Measurements from ENCODE around the gene EPB42.

EPB42 gene

GRCh38 chr15:43220991-43221403 is at the start of gene EPB42:
EPB42 (minus strand) TSS chr15:43221018; CDS start chr15:43220825, 193 bp downstream.
- Histone ChIP-seq H3K27ac (ENCODE audit: low read depth, low read length) (no peak within 1 kb of the TSS), H3K36me3 (ENCODE audit: control insufficient read depth, insufficient read depth, low read length) (no peaks in the 10 kb centered on the region), H3K9ac (ENCODE audit: low read depth, low read length) (no peak within 1 kb of the TSS), H3K9me3 (ENCODE audit: control insufficient read depth, insufficient read depth, low read length) (no peaks in the 10 kb centered on the region), H3K4me1 (ENCODE audit: control insufficient read depth, insufficient read depth, low read length) (no peaks in the 10 kb centered on the region), H3K27me3 (ENCODE audit: control insufficient read depth, insufficient read depth, low read length) (no peaks in the 10 kb centered on the region), H3K4me3 (ENCODE audit: low read depth, low read length) (no peak within 1 kb of the TSS)

- Histone ChIP-seq H3K9ac (ENCODE audit: low read depth, low read length) (no peak overlapping the region), H3K9me3 (ENCODE audit: control insufficient read depth, insufficient read depth, low read length) (no peaks in the 10 kb centered on the region), H3K36me3 (ENCODE audit: control insufficient read depth, insufficient read depth, low read length) (no peaks in the 10 kb centered on the region), H3K27ac (ENCODE audit: low read depth, low read length) (no peak overlapping the region), H3K27me3 (ENCODE audit: control insufficient read depth, insufficient read depth, low read length) (no peaks in the 10 kb centered on the region), H3K4me3 (ENCODE audit: low read depth, low read length) (no peak overlapping the region), H3K4me1 (ENCODE audit: control insufficient read depth, insufficient read depth, low read length) (no peaks in the 10 kb centered on the region)
These were observed 49.4 kb upstream of the EPB42 start for GRCh38 chr15:43270113-43270665.

- H3K4me3 ChIP-seq (ENCODE audit: low read depth, low read length) = no peak overlapping the region
- no peaks in the 10 kb centered on the region for H3K36me3 ChIP-seq (ENCODE audit: control insufficient read depth, insufficient read depth, low read length)
- H3K9me3 ChIP-seq (ENCODE audit: control insufficient read depth, insufficient read depth, low read length) = no peaks in the 10 kb centered on the region
- no peak overlapping the region for H3K27ac ChIP-seq (ENCODE audit: low read depth, low read length)
- H3K27me3 ChIP-seq (ENCODE audit: control insufficient read depth, insufficient read depth, low read length) = no peaks in the 10 kb centered on the region
- no peaks in the 10 kb centered on the region for H3K4me1 ChIP-seq (ENCODE audit: control insufficient read depth, insufficient read depth, low read length)
- H3K9ac ChIP-seq (ENCODE audit: low read depth, low read length) = no peak overlapping the region
These were observed 47.6 kb upstream of the EPB42 start for GRCh38 chr15:43268111-43269105.

GRCh38 chr15:43267439-43267838 is 46.6 kb upstream of the EPB42 start:
- H3K9ac ChIP-seq (ENCODE audit: low read depth, low read length) = no peak overlapping the region
- no peaks in the 10 kb centered on the region for H3K27me3 ChIP-seq (ENCODE audit: control insufficient read depth, insufficient read depth, low read length)
- no peaks in the 10 kb centered on the region for H3K9me3 ChIP-seq (ENCODE audit: control insufficient read depth, insufficient read depth, low read length)
- no peak overlapping the region for H3K4me3 ChIP-seq (ENCODE audit: low read depth, low read length)
- H3K27ac ChIP-seq (ENCODE audit: low read depth, low read length) = no peak overlapping the region
- no peaks in the 10 kb centered on the region for H3K4me1 ChIP-seq (ENCODE audit: control insufficient read depth, insufficient read depth, low read length)
- H3K36me3 ChIP-seq (ENCODE audit: control insufficient read depth, insufficient read depth, low read length) = no peaks in the 10 kb centered on the region

GRCh38 chr15:43266834-43267233 is 46.0 kb upstream of the EPB42 start, which contains the start of gene TGM5:
TGM5 (minus strand) TSS chr15:43266928; CDS start chr15:43266849, 79 bp downstream.
- no peaks in the 10 kb centered on the region for H3K27me3 ChIP-seq (ENCODE audit: control insufficient read depth, insufficient read depth, low read length)
- no peak within 1 kb of the TSS for H3K9ac ChIP-seq (ENCODE audit: low read depth, low read length)
- H3K27ac ChIP-seq (ENCODE audit: low read depth, low read length) = no peak within 1 kb of the TSS
- no peak within 1 kb of the TSS for H3K4me3 ChIP-seq (ENCODE audit: low read depth, low read length)
- H3K4me1 ChIP-seq (ENCODE audit: control insufficient read depth, insufficient read depth, low read length) = no peaks in the 10 kb centered on the region
- no peaks in the 10 kb centered on the region for H3K36me3 ChIP-seq (ENCODE audit: control insufficient read depth, insufficient read depth, low read length)
- H3K9me3 ChIP-seq (ENCODE audit: control insufficient read depth, insufficient read depth, low read length) = no peaks in the 10 kb centered on the region

GRCh38 chr15:43266386-43266785 is 45.6 kb upstream of the EPB42 start:
- H3K9me3 ChIP-seq (ENCODE audit: control insufficient read depth, insufficient read depth, low read length) = no peaks in the 10 kb centered on the region
- H3K4me3 ChIP-seq (ENCODE audit: low read depth, low read length) = no peak overlapping the region
- no peaks in the 10 kb centered on the region for H3K4me1 ChIP-seq (ENCODE audit: control insufficient read depth, insufficient read depth, low read length)
- no peaks in the 10 kb centered on the region for H3K27me3 ChIP-seq (ENCODE audit: control insufficient read depth, insufficient read depth, low read length)
- H3K27ac ChIP-seq (ENCODE audit: low read depth, low read length) = no peak overlapping the region
- H3K36me3 ChIP-seq (ENCODE audit: control insufficient read depth, insufficient read depth, low read length) = no peaks in the 10 kb centered on the region
- no peak overlapping the region for H3K9ac ChIP-seq (ENCODE audit: low read depth, low read length)

- Histone ChIP-seq H3K27ac (ENCODE audit: low read depth, low read length) (no peak overlapping the region), H3K27me3 (ENCODE audit: control insufficient read depth, insufficient read depth, low read length) (no peaks in the 10 kb centered on the region), H3K36me3 (ENCODE audit: control insufficient read depth, insufficient read depth, low read length) (no peaks in the 10 kb centered on the region), H3K4me3 (ENCODE audit: low read depth, low read length) (no peak overlapping the region), H3K4me1 (ENCODE audit: control insufficient read depth, insufficient read depth, low read length) (no peaks in the 10 kb centered on the region), H3K9me3 (ENCODE audit: control insufficient read depth, insufficient read depth, low read length) (no peaks in the 10 kb centered on the region), H3K9ac (ENCODE audit: low read depth, low read length) (no peak overlapping the region)
These were observed 39.3 kb upstream of the EPB42 start for GRCh38 chr15:43260011-43260615.

GRCh38 chr15:43258781-43259180 is 38.0 kb upstream of the EPB42 start:
- no peak overlapping the region for H3K9ac ChIP-seq (ENCODE audit: low read depth, low read length)
- no peaks in the 10 kb centered on the region for H3K27me3 ChIP-seq (ENCODE audit: control insufficient read depth, insufficient read depth, low read length)

GRCh38 chr15:43256341-43256740 is 35.5 kb upstream of the EPB42 start:
- no peaks in the 10 kb centered on the region for H3K4me1 ChIP-seq (ENCODE audit: control insufficient read depth, insufficient read depth, low read length)
- H3K36me3 ChIP-seq (ENCODE audit: control insufficient read depth, insufficient read depth, low read length) = no peaks in the 10 kb centered on the region
- no peaks in the 10 kb centered on the region for H3K27me3 ChIP-seq (ENCODE audit: control insufficient read depth, insufficient read depth, low read length)
- no peak overlapping the region for H3K9ac ChIP-seq (ENCODE audit: low read depth, low read length)
- H3K9me3 ChIP-seq (ENCODE audit: control insufficient read depth, insufficient read depth, low read length) = no peaks in the 10 kb centered on the region
- no peak overlapping the region for H3K4me3 ChIP-seq (ENCODE audit: low read depth, low read length)
- H3K27ac ChIP-seq (ENCODE audit: low read depth, low read length) = no peak overlapping the region

More at GRCh38 chr15:43258781-43259180, 38.0 kb upstream of the EPB42 start:
- H3K4me1 ChIP-seq (ENCODE audit: control insufficient read depth, insufficient read depth, low read length) = no peaks in the 10 kb centered on the region
- no peaks in the 10 kb centered on the region for H3K9me3 ChIP-seq (ENCODE audit: control insufficient read depth, insufficient read depth, low read length)
- no peaks in the 10 kb centered on the region for H3K36me3 ChIP-seq (ENCODE audit: control insufficient read depth, insufficient read depth, low read length)
- no peak overlapping the region for H3K4me3 ChIP-seq (ENCODE audit: low read depth, low read length)
- H3K27ac ChIP-seq (ENCODE audit: low read depth, low read length) = no peak overlapping the region

- Histone ChIP-seq H3K4me1 (ENCODE audit: control insufficient read depth, insufficient read depth, low read length) (no peaks in the 10 kb centered on the region), H3K4me3 (ENCODE audit: low read depth, low read length) (no peak overlapping the region), H3K27me3 (ENCODE audit: control insufficient read depth, insufficient read depth, low read length) (no peaks in the 10 kb centered on the region)
These were observed 34.6 kb upstream of the EPB42 start for GRCh38 chr15:43255376-43255775.

More at GRCh38 chr15:43255376-43255775, 34.6 kb upstream of the EPB42 start:
- Histone ChIP-seq H3K9ac (ENCODE audit: low read depth, low read length) (no peak overlapping the region), H3K27ac (ENCODE audit: low read depth, low read length) (no peak overlapping the region), H3K36me3 (ENCODE audit: control insufficient read depth, insufficient read depth, low read length) (no peaks in the 10 kb centered on the region), H3K9me3 (ENCODE audit: control insufficient read depth, insufficient read depth, low read length) (no peaks in the 10 kb centered on the region)

All from HUES48 (cell line).